HG03064 (cell line): ENCODE measurements around the gene CD44.

ENCODE experiments used
- ATAC-seq: cut with Tn5 transposase; IDR thresholded peaks from one replicate; pipeline ENCODE4 v1.9.1; 2021; ENCODE audit warnings: low read depth; ENCODE audit not compliant: unreplicated experiment

Gene CD44

GRCh38 chr11:35250621-35251020 is 111.7 kb downstream of the CD44 start:
- no peak for ATAC-seq

GRCh38 chr11:35253237-35253636 is 114.3 kb downstream of the CD44 start:
- ATAC-seq, result no peak

GRCh38 chr11:35255514-35255913 is 116.5 kb downstream of the CD44 start:
- no peak for ATAC-seq

GRCh38 chr11:35256296-35256695 is 117.3 kb downstream of the CD44 start:
- ATAC-seq, result no peak

- ATAC-seq, result peak; percentile 98
These were observed 118.3 kb downstream of the CD44 start for GRCh38 chr11:35257281-35257680.

- no peak for ATAC-seq
These were observed 120.6 kb downstream of the CD44 start for GRCh38 chr11:35259529-35259928.

- no peak for ATAC-seq
These were observed 121.5 kb downstream of the CD44 start for GRCh38 chr11:35260342-35260985.

- no peak for ATAC-seq
These were observed 122.2 kb downstream of the CD44 start for GRCh38 chr11:35261197-35261596.

GRCh38 chr11:35262056-35262455 is 123.1 kb downstream of the CD44 start:
- ATAC-seq, result no peak

- ATAC-seq, result no peak
These were observed 123.8 kb downstream of the CD44 start for GRCh38 chr11:35262735-35263134.

- ATAC-seq, result no peak
These were observed 126.9 kb downstream of the CD44 start for GRCh38 chr11:35265755-35266454.

- ATAC-seq, result no peak
These were observed 128.5 kb downstream of the CD44 start for GRCh38 chr11:35267504-35267903.

- no peak for ATAC-seq
These were observed 131.4 kb downstream of the CD44 start for GRCh38 chr11:35270342-35270741.

- ATAC-seq, result no peak
These were observed 132.1 kb downstream of the CD44 start for GRCh38 chr11:35271031-35271430.

GRCh38 chr11:35272391-35272902 is 133.5 kb downstream of the CD44 start:
- peak; percentile 74 for ATAC-seq

- ATAC-seq, result no peak
These were observed 136.2 kb downstream of the CD44 start for GRCh38 chr11:35274909-35275785.

GRCh38 chr11:35275786-35276170 is 136.8 kb downstream of the CD44 start:
- ATAC-seq, result no peak

- ATAC-seq, result no peak
These were observed 137.6 kb downstream of the CD44 start for GRCh38 chr11:35276396-35277145.

GRCh38 chr11:35277827-35278226 is 138.9 kb downstream of the CD44 start:
- no peak for ATAC-seq

- no peak for ATAC-seq
These were observed 141.8 kb downstream of the CD44 start for GRCh38 chr11:35280727-35281126.
